GM10248 (cell line): ENCODE measurements around the gene MED13L.

Experiments used
- CTCF ChIA-PET: fragments of 300-600 bp; sonication (Branson Sonifier 250); formaldehyde crosslinking; extraction: SDS; loops from one replicate; lab custom pipeline; 2021; ENCODE audit warnings: antibody characterized with exemption; lab: Yijun Ruan, JAX
- POLR2A ChIA-PET: fragments of 350-650 bp; sonication (Branson Sonifier 250); formaldehyde crosslinking; extraction: SDS; loops from one replicate; lab custom pipeline; 2020; ENCODE audit warnings: antibody characterized with exemption; lab: Yijun Ruan, JAX
- DNase-seq: peaks from one replicate; pipeline ENCODE4 v3.0.0; 2012; ENCODE audit errors: extremely low spot score
- CTCF ChIP-seq: IDR thresholded peaks from 2 replicates; pipeline ENCODE4 v1.5.1; 2012; ENCODE audit warnings: mild to moderate bottlenecking, low read depth; ENCODE audit errors: extremely low read depth, missing control alignments, control extremely low read depth

Gene MED13L

GRCh38 chr12:116087962-116088361 is 189.5 kb downstream of the MED13L start:
- TF ChIP-seq CTCF: no peak
- ChIA-PET POLR2A (no interaction called here), CTCF (no interaction called here)
- no peak for DNase-seq

DNA sequence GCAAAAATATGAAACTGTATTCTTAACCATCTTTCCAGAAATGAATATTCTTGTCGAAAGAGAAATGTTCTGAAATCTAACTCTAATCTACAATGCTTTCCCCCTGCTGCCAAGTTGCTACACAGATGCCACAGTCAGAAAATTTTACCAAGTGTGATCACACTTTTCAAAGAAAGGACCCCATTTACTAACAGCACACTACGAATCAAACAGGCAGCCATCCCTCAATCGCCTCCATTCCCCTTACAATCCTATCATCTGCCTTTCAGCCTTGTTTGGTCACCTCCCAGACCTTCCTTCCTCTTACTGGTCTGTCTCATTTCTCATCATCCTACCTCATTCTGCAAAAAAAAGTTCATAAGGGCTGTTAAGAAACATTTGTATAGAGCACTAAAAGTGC is 190.1 kb downstream of the MED13L start:
- ChIA-PET CTCF (interaction anchor here (0.8 to 1.7 kb wide), 5 partner anchors 9 to 30 kb away, joined by 3 to 5 read pairs (median 3); no protein-coding TSS in a partner anchor), POLR2A (no interaction called here)
- DNase-seq: no peak
- TF ChIP-seq CTCF: no peak

- DNase-seq: no peak
- ChIA-PET CTCF (interaction anchor here (0.7 to 2.3 kb wide), 7 partner anchors 11 to 39 kb away, joined by 3 to 8 read pairs (median 4); no protein-coding TSS in a partner anchor), POLR2A (interaction anchor here (0.6 kb wide), 1 partner anchor 18 kb away, joined by 4 read pairs; no protein-coding TSS in a partner anchor)
- TF ChIP-seq CTCF: no peak
These were observed 197.1 kb downstream of the MED13L start for GRCh38 chr12:116080415-116080814.

- no peak for TF ChIP-seq CTCF
- ChIA-PET CTCF (interaction anchor here (1.3 to 1.8 kb wide), 2 partner anchors 8 to 14 kb away, joined by 4 to 5 read pairs; no protein-coding TSS in a partner anchor), POLR2A (no interaction called here)
- no peak for DNase-seq
These were observed 199.1 kb downstream of the MED13L start for GRCh38 chr12:116078396-116078795.

GRCh38 chr12:116077431-116077830 is 200.1 kb downstream of the MED13L start:
- no peak for TF ChIP-seq CTCF
- DNase-seq: no peak
- ChIA-PET CTCF (interaction anchor here (1.3 to 1.8 kb wide), 4 partner anchors 9 to 16 kb away, joined by 3 to 5 read pairs (median 4); no protein-coding TSS in a partner anchor), POLR2A (no interaction called here)

DNA sequence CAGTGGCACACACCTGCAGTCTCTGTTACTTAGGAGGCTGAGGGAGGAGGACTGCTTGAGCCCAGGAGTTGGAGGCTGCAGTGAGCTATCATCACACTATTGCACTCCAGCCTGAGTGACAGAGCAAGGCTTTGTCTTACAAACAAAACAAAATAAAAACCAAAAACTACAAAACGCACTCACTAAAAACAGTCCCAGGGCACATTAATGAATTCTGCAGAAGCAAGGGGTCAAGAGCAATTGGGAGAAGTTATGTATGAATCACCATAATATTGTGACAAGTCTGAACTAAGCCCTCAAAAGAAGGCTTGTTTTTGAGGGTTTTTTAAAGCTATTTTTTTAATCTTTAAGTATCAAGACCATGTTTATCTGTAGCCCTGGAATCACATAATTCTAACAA is 201.1 kb downstream of the MED13L start:
- ChIA-PET CTCF (interaction anchor here (0.8 to 1.5 kb wide), 3 partner anchors 15 to 64 kb away, joined by 3 to 4 read pairs (median 3); no protein-coding TSS in a partner anchor), POLR2A (no interaction called here)
- DNase-seq: no peak
- no peak for TF ChIP-seq CTCF
